ENCODE measurements around the gene IQGAP2.
"Not testable (repeated sequence)": the region's sequence is repeated elsewhere in the genome, so short reads cannot be mapped to it uniquely, and the experiment has no call there.

The IQGAP2 gene

GRCh38 chr5:76513476-76513875, 110.4 kb downstream of the IQGAP2 start:
- POLR2A ChIA-PET, result no interaction called here
- CTCF ChIA-PET, result no interaction called here
- no peak for DNase-seq (ENCODE audit: extremely low spot score)
- TF ChIP-seq L3MBTL2 (conservative IDR thresholded peaks at IDR 0.05) (no peak), HDGF (IDR thresholded peaks at IDR 0.05; ENCODE audit: borderline replicate concordance) (no peak), ARNT (IDR thresholded peaks at IDR 0.05) (no peak), SP1 (IDR thresholded peaks at IDR 0.05) (no peak), BHLHE40 (IDR thresholded peaks at IDR 0.05; ENCODE audit: borderline replicate concordance) (no peak), FOXM1 (IDR thresholded peaks at IDR 0.05; ENCODE audit: borderline replicate concordance) (no peak), FOXA1 (IDR thresholded peaks at IDR 0.05) (no peak), LEF1 (IDR thresholded peaks at IDR 0.05; ENCODE audit: borderline replicate concordance) (no peak), NFRKB (IDR thresholded peaks at IDR 0.05) (no peak), FOXK2 (IDR thresholded peaks at IDR 0.05) (no peak), SUZ12 (IDR thresholded peaks at IDR 0.05) (no peak), TARDBP (IDR thresholded peaks at IDR 0.05) (no peak), ZNF384 (IDR thresholded peaks at IDR 0.05) (no peak), CTBP1 (IDR thresholded peaks at IDR 0.05; ENCODE audit: borderline replicate concordance) (no peak), ELF4 (IDR thresholded peaks at IDR 0.05) (no peak)
- TF ChIP-seq, protein P1, sequence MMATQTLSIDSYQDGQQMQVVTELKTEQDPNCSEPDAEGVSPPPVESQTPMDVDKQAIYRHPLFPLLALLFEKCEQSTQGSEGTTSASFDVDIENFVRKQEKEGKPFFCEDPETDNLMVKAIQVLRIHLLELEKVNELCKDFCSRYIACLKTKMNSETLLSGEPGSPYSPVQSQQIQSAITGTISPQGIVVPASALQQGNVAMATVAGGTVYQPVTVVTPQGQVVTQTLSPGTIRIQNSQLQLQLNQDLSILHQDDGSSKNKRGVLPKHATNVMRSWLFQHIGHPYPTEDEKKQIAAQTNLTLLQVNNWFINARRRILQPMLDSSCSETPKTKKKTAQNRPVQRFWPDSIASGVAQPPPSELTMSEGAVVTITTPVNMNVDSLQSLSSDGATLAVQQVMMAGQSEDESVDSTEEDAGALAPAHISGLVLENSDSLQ (IDR thresholded peaks at IDR 0.05), result no peak

DNA sequence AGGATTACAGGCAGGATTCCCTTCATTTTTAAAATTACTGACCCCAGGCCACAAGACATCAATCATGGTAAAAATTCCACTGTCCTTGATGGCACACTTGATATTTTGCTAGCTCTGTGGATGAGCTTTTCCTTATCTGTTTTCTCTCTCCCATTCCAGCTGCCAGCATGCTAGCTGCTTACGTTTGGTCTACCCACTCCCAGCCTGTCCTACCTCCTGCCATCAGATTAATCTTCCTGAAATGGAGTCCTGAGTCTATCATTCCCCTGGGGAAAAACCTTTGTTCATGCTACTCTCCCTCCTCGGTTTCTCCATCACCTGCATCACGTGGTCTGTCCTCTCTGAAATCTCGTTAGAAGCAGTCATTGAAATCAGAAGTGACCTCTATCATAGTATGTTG, 111.2 kb downstream of the IQGAP2 start:
- CTCF ChIA-PET, result no interaction called here
- no peak for DNase-seq (ENCODE audit: extremely low spot score)
- no peak for TF ChIP-seq CTBP1 (IDR thresholded peaks at IDR 0.05; ENCODE audit: borderline replicate concordance)

GRCh38 chr5:76514713-76515112, 111.6 kb downstream of the IQGAP2 start:
- CTCF ChIA-PET, result no interaction called here
- no peak for TF ChIP-seq FOXM1 (IDR thresholded peaks at IDR 0.05; ENCODE audit: borderline replicate concordance)
- TF ChIP-seq HDGF (IDR thresholded peaks at IDR 0.05; ENCODE audit: borderline replicate concordance), result no peak
- no peak for TF ChIP-seq FOXK2 (IDR thresholded peaks at IDR 0.05)
- POLR2A ChIA-PET, result interaction anchor here (0.6 kb wide), 1 partner anchor 14 kb away, joined by 3 read pairs; no protein-coding TSS in a partner anchor
- no peak for DNase-seq (ENCODE audit: extremely low spot score)

More for the DNA sequence above, 111.2 kb downstream of the IQGAP2 start:
- POLR2A ChIA-PET, result no interaction called here

GRCh38 chr5:76517334-76517733, 114.2 kb downstream of the IQGAP2 start:
- no peak for TF ChIP-seq FOXA1 (IDR thresholded peaks at IDR 0.05)
- no peak for TF ChIP-seq ARNT (IDR thresholded peaks at IDR 0.05)
- no peak for TF ChIP-seq LEF1 (IDR thresholded peaks at IDR 0.05; ENCODE audit: borderline replicate concordance)
- TF ChIP-seq, protein P1 (IDR thresholded peaks at IDR 0.05), result no peak
- no peak for TF ChIP-seq ELF4 (IDR thresholded peaks at IDR 0.05)
- TF ChIP-seq SP1 (IDR thresholded peaks at IDR 0.05), result no peak
- no peak for TF ChIP-seq SUZ12 (IDR thresholded peaks at IDR 0.05)
- TF ChIP-seq NFRKB (IDR thresholded peaks at IDR 0.05), result no peak
- TF ChIP-seq TARDBP (IDR thresholded peaks at IDR 0.05), result no peak
- no peak for TF ChIP-seq L3MBTL2 (conservative IDR thresholded peaks at IDR 0.05)
- TF ChIP-seq BHLHE40 (IDR thresholded peaks at IDR 0.05; ENCODE audit: borderline replicate concordance), result no peak
- no peak for TF ChIP-seq CTBP1 (IDR thresholded peaks at IDR 0.05; ENCODE audit: borderline replicate concordance)
- no peak for TF ChIP-seq HDGF (IDR thresholded peaks at IDR 0.05; ENCODE audit: borderline replicate concordance)
- no peak for TF ChIP-seq FOXM1 (IDR thresholded peaks at IDR 0.05; ENCODE audit: borderline replicate concordance)
- TF ChIP-seq ZNF384 (IDR thresholded peaks at IDR 0.05), result no peak
- TF ChIP-seq FOXK2 (IDR thresholded peaks at IDR 0.05), result no peak
- CTCF ChIA-PET, result interaction anchor here (1.0 kb wide), 1 partner anchor 37 kb away, joined by 3 read pairs; no protein-coding TSS in a partner anchor
- POLR2A ChIA-PET, result no interaction called here
- no peak for DNase-seq (ENCODE audit: extremely low spot score)

GRCh38 chr5:76518246-76518645, 115.2 kb downstream of the IQGAP2 start:
- DNase-seq (ENCODE audit: extremely low spot score); CTCF ChIA-PET; POLR2A ChIA-PET: not testable (repeated sequence)

- TF ChIP-seq SUZ12 (IDR thresholded peaks at IDR 0.05), result no peak
- TF ChIP-seq, protein P1 (IDR thresholded peaks at IDR 0.05), result no peak
- no peak for TF ChIP-seq FOXA1 (IDR thresholded peaks at IDR 0.05)
- no peak for TF ChIP-seq ZNF384 (IDR thresholded peaks at IDR 0.05)
- no peak for TF ChIP-seq FOXM1 (IDR thresholded peaks at IDR 0.05; ENCODE audit: borderline replicate concordance)
- no peak for TF ChIP-seq FOXK2 (IDR thresholded peaks at IDR 0.05)
- TF ChIP-seq TARDBP (IDR thresholded peaks at IDR 0.05), result no peak
- TF ChIP-seq SP1 (IDR thresholded peaks at IDR 0.05), result no peak
- no peak for TF ChIP-seq BHLHE40 (IDR thresholded peaks at IDR 0.05; ENCODE audit: borderline replicate concordance)
- no peak for TF ChIP-seq CTBP1 (IDR thresholded peaks at IDR 0.05; ENCODE audit: borderline replicate concordance)
- no peak for TF ChIP-seq NFRKB (IDR thresholded peaks at IDR 0.05)
- ChIA-PET CTCF (no interaction called here), POLR2A (no interaction called here)
- no peak for DNase-seq (ENCODE audit: extremely low spot score)
Measured at GRCh38 chr5:76521240-76521758, 118.2 kb downstream of the IQGAP2 start.
